ENCODE data around the gene LZTR1.
A peak's percentile ranks its signal among the peaks of the same experiment; 100 is the strongest.

The LZTR1 gene

GRCh38 chr22:20994902-20995241 is 12.8 kb downstream of the LZTR1 start:
- FAIRE-seq (no peak), DNase-seq (ENCODE audit: insufficient read length, low spot score) (no peak)
- TF ChIP-seq POLR2A (IDR thresholded peaks at IDR 0.05; ENCODE audit: low read depth, low read length), result no peak
- no peak for TF ChIP-seq SPI1 (IDR thresholded peaks at IDR 0.05; ENCODE audit: low read depth, low read length)
- TF ChIP-seq TAF1 (IDR thresholded peaks at IDR 0.05; ENCODE audit: low read depth, low read length), result no peak
- TF ChIP-seq POU2F2 (IDR thresholded peaks at IDR 0.05; ENCODE audit: low read depth, low read length), result no peak
- no peak for TF ChIP-seq PAX5 (IDR thresholded peaks at IDR 0.05; ENCODE audit: insufficient read depth, low read length, severe bottlenecking)
- TF ChIP-seq POLR2AphosphoS5 (IDR thresholded peaks at IDR 0.05; ENCODE audit: low read depth, low read length), result no peak

GRCh38 chr22:20995329-20996030 is 13.4 kb downstream of the LZTR1 start:
- DNase-seq (ENCODE audit: insufficient read length, low spot score) (no peak), FAIRE-seq (no peak)
- TF ChIP-seq PAX5 (IDR thresholded peaks at IDR 0.05; ENCODE audit: insufficient read depth, low read length, severe bottlenecking) (no peak), POLR2AphosphoS5 (IDR thresholded peaks at IDR 0.05; ENCODE audit: low read depth, low read length) (no peak), POLR2A (IDR thresholded peaks at IDR 0.05; ENCODE audit: low read depth, low read length) (no peak), POU2F2 (IDR thresholded peaks at IDR 0.05; ENCODE audit: low read depth, low read length) (no peak), TAF1 (IDR thresholded peaks at IDR 0.05; ENCODE audit: low read depth, low read length) (no peak), SPI1 (IDR thresholded peaks at IDR 0.05; ENCODE audit: low read depth, low read length) (no peak)

DNA sequence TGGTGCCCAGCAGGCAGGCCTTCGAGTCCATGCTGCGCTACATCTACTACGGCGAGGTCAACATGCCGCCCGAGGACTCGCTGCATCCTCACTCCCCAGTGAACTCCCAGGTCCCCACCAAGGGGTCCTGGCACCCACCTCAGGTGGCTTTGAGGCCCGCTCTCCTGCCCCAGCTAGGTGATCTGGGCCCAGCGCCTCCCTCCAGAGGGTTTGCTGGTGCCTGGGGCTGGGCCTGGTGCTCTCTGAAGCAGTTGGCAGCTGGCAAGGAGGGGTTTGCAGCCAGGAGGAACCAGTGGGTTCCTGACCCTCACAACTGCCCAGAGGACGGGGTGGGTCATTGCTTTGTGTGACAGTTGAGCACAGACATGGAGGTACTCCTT is 13.9 kb downstream of the LZTR1 start:
- FAIRE-seq (no peak), DNase-seq (ENCODE audit: insufficient read length, low spot score) (no peak)
- no peak for TF ChIP-seq TAF1 (IDR thresholded peaks at IDR 0.05; ENCODE audit: low read depth, low read length)
- no peak for TF ChIP-seq POLR2A (IDR thresholded peaks at IDR 0.05; ENCODE audit: low read depth, low read length)
- TF ChIP-seq POU2F2 (IDR thresholded peaks at IDR 0.05; ENCODE audit: low read depth, low read length), result no peak
- no peak for TF ChIP-seq POLR2AphosphoS5 (IDR thresholded peaks at IDR 0.05; ENCODE audit: low read depth, low read length)
- TF ChIP-seq SPI1 (IDR thresholded peaks at IDR 0.05; ENCODE audit: low read depth, low read length), result no peak
- no peak for TF ChIP-seq PAX5 (IDR thresholded peaks at IDR 0.05; ENCODE audit: insufficient read depth, low read length, severe bottlenecking)

GRCh38 chr22:20996598-20997535 is 14.8 kb downstream of the LZTR1 start:
- no peak for DNase-seq (ENCODE audit: insufficient read length, low spot score)
- FAIRE-seq, result no peak
- TF ChIP-seq PAX5 (IDR thresholded peaks at IDR 0.05; ENCODE audit: insufficient read depth, low read length, severe bottlenecking) (no peak), POLR2A (IDR thresholded peaks at IDR 0.05; ENCODE audit: low read depth, low read length) (peak; percentile 5; the same call in 1 of the 2 replicates)

GRCh38 chr22:20997536-20998257 is 15.6 kb downstream of the LZTR1 start:
- no peak for FAIRE-seq
- TF ChIP-seq POLR2A (IDR thresholded peaks at IDR 0.05; ENCODE audit: low read depth, low read length), result no peak
- peak; percentile 41; the same call in 1 of the 2 replicates for TF ChIP-seq POLR2AphosphoS5 (IDR thresholded peaks at IDR 0.05; ENCODE audit: low read depth, low read length)
- no peak for DNase-seq (ENCODE audit: insufficient read length, low spot score)

GRCh38 chr22:20998411-20999336 is 16.6 kb downstream of the LZTR1 start:
- peak; percentile 26; the same call in 1 of the 2 replicates for TF ChIP-seq POLR2A (IDR thresholded peaks at IDR 0.05; ENCODE audit: low read depth, low read length)
- TF ChIP-seq SPI1 (IDR thresholded peaks at IDR 0.05; ENCODE audit: low read depth, low read length), result no peak
- peak; percentile 61 for FAIRE-seq
- no peak for DNase-seq (ENCODE audit: insufficient read length, low spot score)

DNA sequence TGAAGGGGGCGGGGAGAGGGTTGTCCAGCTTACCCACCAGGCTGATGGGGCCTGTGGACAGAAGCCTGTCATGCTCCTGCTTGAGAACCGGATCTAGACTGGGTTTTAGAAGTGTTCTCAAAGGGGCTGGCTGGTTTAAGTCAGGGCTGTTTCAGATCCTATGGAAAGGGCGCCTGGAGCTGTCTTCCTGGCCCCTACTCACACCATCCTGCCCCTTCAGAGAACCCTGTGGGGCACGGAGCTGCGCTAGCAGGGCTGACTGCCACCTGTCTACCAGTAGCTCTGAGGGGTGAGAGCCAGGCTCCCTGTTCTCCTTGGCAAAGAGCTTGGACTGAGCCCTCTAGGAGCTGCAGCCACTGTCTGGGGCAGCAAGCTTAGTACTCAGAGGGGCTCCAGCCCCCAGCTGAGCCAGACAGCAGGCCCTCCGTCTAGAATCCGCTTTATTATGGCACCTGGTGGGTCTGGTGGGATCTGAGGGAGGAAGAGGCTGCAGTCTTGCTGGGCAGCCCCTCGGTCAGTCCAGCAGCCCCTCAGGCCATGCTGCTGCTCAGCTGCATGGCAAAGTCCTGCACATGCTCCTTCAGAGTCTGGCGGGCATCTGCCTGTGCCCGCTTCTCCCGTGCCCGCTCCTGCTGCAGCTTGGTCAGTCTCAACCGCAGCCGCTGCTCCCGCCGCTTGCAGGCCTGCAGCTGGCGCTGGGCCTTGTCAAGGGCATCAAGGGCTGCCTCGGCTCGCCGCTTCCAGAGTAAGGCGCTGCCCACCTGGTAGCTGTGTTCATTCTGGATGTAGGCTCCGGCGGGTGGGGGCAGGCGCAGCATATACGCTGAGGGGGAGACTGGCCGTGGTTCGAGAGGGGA is 17.5 kb downstream of the LZTR1 start:
- DNase-seq (ENCODE audit: insufficient read length, low spot score) (no peak), FAIRE-seq (no peak)
- TF ChIP-seq PAX5 (IDR thresholded peaks at IDR 0.05; ENCODE audit: insufficient read depth, low read length, severe bottlenecking), result no peak
- no peak for TF ChIP-seq POLR2A (IDR thresholded peaks at IDR 0.05; ENCODE audit: low read depth, low read length)
- no peak for TF ChIP-seq POU2F2 (IDR thresholded peaks at IDR 0.05; ENCODE audit: low read depth, low read length)
- no peak for TF ChIP-seq SPI1 (IDR thresholded peaks at IDR 0.05; ENCODE audit: low read depth, low read length)
- TF ChIP-seq TAF1 (IDR thresholded peaks at IDR 0.05; ENCODE audit: low read depth, low read length), result no peak
- no peak for TF ChIP-seq POLR2AphosphoS5 (IDR thresholded peaks at IDR 0.05; ENCODE audit: low read depth, low read length)

DNA sequence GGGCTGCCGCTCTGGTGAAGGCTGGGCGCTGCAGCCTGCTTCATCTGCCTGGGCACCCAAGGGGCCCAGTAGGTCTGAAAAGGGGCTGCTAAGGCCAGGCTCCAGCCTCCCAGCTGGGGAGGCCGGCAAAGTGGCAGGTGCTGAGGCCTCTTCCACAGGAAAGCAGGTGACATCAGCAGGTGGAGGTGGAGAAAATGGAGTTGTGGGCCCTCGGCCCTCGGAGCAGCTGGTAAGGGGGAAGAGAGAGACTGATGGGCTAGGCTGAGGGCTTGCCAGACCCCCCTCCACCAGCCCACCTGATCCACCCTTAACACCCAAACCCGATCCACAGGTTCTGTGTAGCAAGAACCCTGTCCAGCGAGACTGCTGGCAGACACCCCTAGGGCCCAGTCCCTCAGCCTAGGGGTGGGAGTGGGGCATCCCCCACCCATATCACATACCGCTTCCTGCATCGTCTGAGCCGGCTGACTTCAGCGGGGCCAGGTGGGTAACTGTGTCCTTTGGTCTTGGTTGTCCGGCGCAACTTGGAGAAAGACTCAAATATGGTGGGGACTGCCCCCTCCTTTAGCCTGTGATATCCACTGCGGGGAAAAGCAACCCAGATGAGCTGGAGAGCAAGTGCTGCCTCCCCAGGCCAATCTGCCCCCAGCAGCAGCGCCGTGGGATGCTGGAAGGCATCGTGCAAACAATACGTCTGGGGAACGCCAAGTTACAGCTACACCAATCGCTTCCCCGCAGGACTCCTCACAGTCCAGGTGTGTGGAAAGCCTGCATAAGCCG is 18.3 kb downstream of the LZTR1 start:
- FAIRE-seq (peak; percentile 9), DNase-seq (ENCODE audit: insufficient read length, low spot score) (no peak)
- no peak for TF ChIP-seq SPI1 (IDR thresholded peaks at IDR 0.05; ENCODE audit: low read depth, low read length)
- no peak for TF ChIP-seq PAX5 (IDR thresholded peaks at IDR 0.05; ENCODE audit: insufficient read depth, low read length, severe bottlenecking)
- no peak for TF ChIP-seq POLR2AphosphoS5 (IDR thresholded peaks at IDR 0.05; ENCODE audit: low read depth, low read length)
- no peak for TF ChIP-seq POU2F2 (IDR thresholded peaks at IDR 0.05; ENCODE audit: low read depth, low read length)
- TF ChIP-seq TAF1 (IDR thresholded peaks at IDR 0.05; ENCODE audit: low read depth, low read length), result no peak
- TF ChIP-seq POLR2A (IDR thresholded peaks at IDR 0.05; ENCODE audit: low read depth, low read length), result no peak

Data from GM12891 (cell line).